HAP-1 (cell line): ENCODE data around the gene USP24.
"Not testable (repeated sequence)": the region's sequence is repeated elsewhere in the genome, so short reads cannot be mapped to it uniquely, and the experiment has no call there.

Experiments used
- DNase-seq, 2 experiments: peaks; one replicate each; pipeline ENCODE4 v3.0.0-alpha.2; 2016 to 2020; ENCODE audit warnings: low spot score in 2 of 2
- H3K27me3 ChIP-seq: fragments of 250-450 bp; sonication (Bioruptor Pico); 2 replicates; pipeline ENCODE4 v1.5.1; 2020; ENCODE audit warnings: low read depth, mild to moderate bottlenecking, moderate library complexity
- H3K36me3 ChIP-seq: fragments of 250-450 bp; sonication (Bioruptor Pico); replicated peaks from 2 replicates; pipeline ENCODE4 v1.5.1; 2020; ENCODE audit warnings: mild to moderate bottlenecking
- H3K4me1 ChIP-seq: fragments of 250-450 bp; sonication (Bioruptor Pico); 2 replicates; pipeline ENCODE4 v1.5.1; 2020; ENCODE audit warnings: mild to moderate bottlenecking
- H3K4me3 ChIP-seq: fragments of 250-450 bp; sonication (Bioruptor Pico); 2 replicates; pipeline ENCODE4 v1.5.1; 2020; ENCODE audit warnings: mild to moderate bottlenecking, moderate library complexity
- H3K9me3 ChIP-seq: fragments of 250-450 bp; sonication (Bioruptor Pico); 2 replicates; pipeline ENCODE4 v1.5.1; 2020; ENCODE audit warnings: mild to moderate bottlenecking, moderate library complexity
- in situ Hi-C: fragments of 300-500 bp; cut with MboI; formaldehyde crosslinking; loops from 3 replicates; pipeline ENCODE4 v1.14.3; 2020; ENCODE audit warnings: low sequenced_read_pairs, inconsistent platforms, mixed read lengths

USP24 gene

GRCh38 chr1:55128418-55128995 is 86.7 kb downstream of the USP24 start:
- Histone ChIP-seq H3K4me1 (no peaks in the 10 kb centered on the region), H3K4me3 (no peak overlapping the region), H3K36me3 (peaks cover 73% of the 10 kb centered on the region), H3K9me3 (no peaks in the 10 kb centered on the region), H3K27me3 (no peaks in the 10 kb centered on the region)
- no peak for DNase-seq
- in situ Hi-C loops, result no loop called here

- Histone ChIP-seq H3K4me3 (no peak overlapping the region), H3K4me1 (no peaks in the 10 kb centered on the region), H3K36me3 (peaks cover 77% of the 10 kb centered on the region), H3K9me3 (no peaks in the 10 kb centered on the region), H3K27me3 (no peaks in the 10 kb centered on the region)
- DNase-seq, result no peak
- in situ Hi-C loops, result no loop called here
These were observed 87.3 kb downstream of the USP24 start for GRCh38 chr1:55127827-55128343.

- H3K4me3 ChIP-seq, result no peak overlapping the region
- no peaks in the 10 kb centered on the region for H3K27me3 ChIP-seq
- in situ Hi-C loops, result no loop called here
- no peaks in the 10 kb centered on the region for H3K4me1 ChIP-seq
- peaks cover 72% of the 10 kb centered on the region for H3K36me3 ChIP-seq
- H3K9me3 ChIP-seq, result no peaks in the 10 kb centered on the region
- no peak for DNase-seq
These were observed 90.7 kb downstream of the USP24 start for GRCh38 chr1:55124470-55124869.

- Histone ChIP-seq H3K4me3 (no peak overlapping the region), H3K36me3 (peaks cover 59% of the 10 kb centered on the region), H3K27me3 (no peaks in the 10 kb centered on the region), H3K4me1 (no peaks in the 10 kb centered on the region), H3K9me3 (no peaks in the 10 kb centered on the region)
- in situ Hi-C loops, result no loop called here
- no peak for DNase-seq
These were observed 94.6 kb downstream of the USP24 start for GRCh38 chr1:55120538-55120937.

- Histone ChIP-seq H3K4me3 (no peak overlapping the region), H3K9me3 (no peaks in the 10 kb centered on the region), H3K4me1 (no peaks in the 10 kb centered on the region), H3K36me3 (peaks cover 57% of the 10 kb centered on the region), H3K27me3 (no peaks in the 10 kb centered on the region)
- no peak for DNase-seq
- in situ Hi-C loops, result no loop called here
These were observed 96.4 kb downstream of the USP24 start for GRCh38 chr1:55118651-55119329.

GRCh38 chr1:55117941-55118340 is 97.2 kb downstream of the USP24 start:
- Histone ChIP-seq H3K36me3 (peaks cover 54% of the 10 kb centered on the region), H3K27me3 (no peaks in the 10 kb centered on the region), H3K4me1 (no peaks in the 10 kb centered on the region), H3K4me3 (no peak overlapping the region), H3K9me3 (no peaks in the 10 kb centered on the region)
- DNase-seq, result no peak
- in situ Hi-C loops, result no loop called here

GRCh38 chr1:55109005-55109404 is 106.2 kb downstream of the USP24 start:
- in situ Hi-C loops, H3K4me1 ChIP-seq, H3K27me3 ChIP-seq, DNase-seq, H3K9me3 ChIP-seq, H3K4me3 ChIP-seq: not testable (repeated sequence)
- H3K36me3 ChIP-seq, result peaks cover 75% of the 10 kb centered on the region

- Histone ChIP-seq H3K4me1 (no peaks in the 10 kb centered on the region), H3K36me3 (peaks cover 76% of the 10 kb centered on the region), H3K4me3 (no peak overlapping the region), H3K27me3 (no peaks in the 10 kb centered on the region), H3K9me3 (no peaks in the 10 kb centered on the region)
- in situ Hi-C loops, result no loop called here
- DNase-seq, result no peak
These were observed 108.1 kb downstream of the USP24 start for GRCh38 chr1:55107101-55107500.

- Histone ChIP-seq H3K4me3 (no peak overlapping the region), H3K36me3 (peaks cover 85% of the 10 kb centered on the region), H3K4me1 (no peaks in the 10 kb centered on the region), H3K27me3 (no peaks in the 10 kb centered on the region), H3K9me3 (no peaks in the 10 kb centered on the region)
- in situ Hi-C loops, result no loop called here
- DNase-seq, result no peak
These were observed 111.3 kb downstream of the USP24 start for GRCh38 chr1:55103891-55104290.

- Histone ChIP-seq H3K27me3 (no peaks in the 10 kb centered on the region), H3K9me3 (no peaks in the 10 kb centered on the region), H3K36me3 (peaks cover 88% of the 10 kb centered on the region), H3K4me1 (no peaks in the 10 kb centered on the region), H3K4me3 (no peak overlapping the region)
- no peak for DNase-seq
- in situ Hi-C loops, result no loop called here
These were observed 120.1 kb downstream of the USP24 start for GRCh38 chr1:55095095-55095494.

- no peaks in the 10 kb centered on the region for H3K27me3 ChIP-seq
- DNase-seq, result no peak
- H3K4me3 ChIP-seq, result no peak overlapping the region
- in situ Hi-C loops, result no loop called here
- H3K36me3 ChIP-seq, result peaks cover 82% of the 10 kb centered on the region
- H3K9me3 ChIP-seq, result no peaks in the 10 kb centered on the region
- H3K4me1 ChIP-seq, result no peaks in the 10 kb centered on the region
These were observed 122.7 kb downstream of the USP24 start for GRCh38 chr1:55092475-55092874.

- no peak for DNase-seq
- H3K36me3 ChIP-seq, result peaks cover 74% of the 10 kb centered on the region
- in situ Hi-C loops, result no loop called here
- H3K4me1 ChIP-seq, result no peaks in the 10 kb centered on the region; the same call in 1 of the 2 replicates
- H3K9me3 ChIP-seq, result no peaks in the 10 kb centered on the region
- H3K27me3 ChIP-seq, result no peaks in the 10 kb centered on the region
- no peak overlapping the region for H3K4me3 ChIP-seq
These were observed 125.5 kb downstream of the USP24 start for GRCh38 chr1:55089683-55090082.

GRCh38 chr1:55088413-55088812 is 126.8 kb downstream of the USP24 start:
- Histone ChIP-seq H3K4me3 (no peak overlapping the region), H3K9me3 (no peaks in the 10 kb centered on the region), H3K4me1 (no peaks in the 10 kb centered on the region; the same call in 1 of the 2 replicates), H3K36me3 (peaks cover 79% of the 10 kb centered on the region), H3K27me3 (no peaks in the 10 kb centered on the region)
- no peak for DNase-seq
- in situ Hi-C loops, result no loop called here

GRCh38 chr1:55087439-55087838 is 127.7 kb downstream of the USP24 start:
- H3K27me3 ChIP-seq, result no peaks in the 10 kb centered on the region
- in situ Hi-C loops, result no loop called here
- no peak for DNase-seq
- no peaks in the 10 kb centered on the region; the same call in 1 of the 2 replicates for H3K4me1 ChIP-seq
- H3K4me3 ChIP-seq, result no peak overlapping the region
- H3K9me3 ChIP-seq, result no peaks in the 10 kb centered on the region
- H3K36me3 ChIP-seq, result peaks cover 81% of the 10 kb centered on the region
